SU-DHL-6 (cell line): ENCODE data around the gene CLDN6.

ENCODE experiments used
- CTCF ChIP-seq: fragments of 200-600 bp; sonication (generic); IDR thresholded peaks from one replicate; pipeline ENCODE4 v1.5.1; 2017; ENCODE audit warnings: antibody characterized with exemption, mild to moderate bottlenecking, low read length, moderate library complexity; ENCODE audit not compliant: insufficient read depth, poor library complexity, severe bottlenecking
- EZH2phosphoT487 ChIP-seq: fragments of 200-600 bp; sonication (generic), shearing (Covaris generic); conservative IDR thresholded peaks from 2 replicates; pipeline ENCODE4 v1.6.1; 2018; ENCODE audit warnings: mild to moderate bottlenecking, antibody characterized with exemption, low read length, moderate library complexity, mixed read lengths

GRCh38 chr16:3010510-3010909 lies 7.5 kb downstream of the CLDN6 start:
- TF ChIP-seq CTCF = no peak
- TF ChIP-seq EZH2phosphoT487 = no peak
